Jurkat, Clone E6-1 (cell line): ENCODE data around the gene SWT1.
"Not testable (repeated sequence)": the region's sequence is repeated elsewhere in the genome, so short reads cannot be mapped to it uniquely, and the experiment has no call there.

ENCODE experiments used
- DNase-seq: peaks from one replicate; pipeline ENCODE4 v3.0.0-alpha.2; 2011; ENCODE audit warnings: low read depth, low spot score
- H3K4me3 ChIP-seq: 2 replicates; pipeline ENCODE4 v1.5.1; 2011; ENCODE audit warnings: mild to moderate bottlenecking, low read length, control low read depth, moderate library complexity

SWT1 gene

GRCh38 chr1:185239861-185240260 is 82.9 kb downstream of the SWT1 start:
- no peak for DNase-seq
- H3K4me3 ChIP-seq: no peak overlapping the region

- DNase-seq: no peak
- no peak overlapping the region for H3K4me3 ChIP-seq
Observed at GRCh38 chr1:185241127-185241526, 84.2 kb downstream of the SWT1 start.

GRCh38 chr1:185244015-185244747 is 87.2 kb downstream of the SWT1 start:
- H3K4me3 ChIP-seq: no peak overlapping the region
- DNase-seq: no peak

GRCh38 chr1:185245466-185245865 is 88.5 kb downstream of the SWT1 start:
- H3K4me3 ChIP-seq: no peak overlapping the region
- no peak for DNase-seq

- DNase-seq: no peak
- no peak overlapping the region for H3K4me3 ChIP-seq
Observed at GRCh38 chr1:185249563-185249962, 92.6 kb downstream of the SWT1 start.

GRCh38 chr1:185250063-185250462 is 93.1 kb downstream of the SWT1 start:
- H3K4me3 ChIP-seq: no peak overlapping the region
- no peak for DNase-seq

GRCh38 chr1:185251928-185252327 is 95.0 kb downstream of the SWT1 start:
- DNase-seq, H3K4me3 ChIP-seq: not testable (repeated sequence)

- not testable (repeated sequence) for DNase-seq
Observed at GRCh38 chr1:185252404-185252803, 95.4 kb downstream of the SWT1 start.

GRCh38 chr1:185255595-185255994 is 98.6 kb downstream of the SWT1 start:
- DNase-seq, H3K4me3 ChIP-seq: not testable (repeated sequence)

More at GRCh38 chr1:185252404-185252803, 95.4 kb downstream of the SWT1 start:
- H3K4me3 ChIP-seq: not testable (repeated sequence)

GRCh38 chr1:185257116-185257949 is 100.4 kb downstream of the SWT1 start:
- H3K4me3 ChIP-seq: peak overlapping the region; percentile 62
- DNase-seq: peak; percentile 19

- DNase-seq: no peak
- peak overlapping the region; percentile 62 for H3K4me3 ChIP-seq
Observed at GRCh38 chr1:185257950-185258208, 100.9 kb downstream of the SWT1 start.

GRCh38 chr1:185258676-185259075 is 101.7 kb downstream of the SWT1 start:
- no peak for DNase-seq
- H3K4me3 ChIP-seq: no peak overlapping the region

- no peak for DNase-seq
- H3K4me3 ChIP-seq: no peak overlapping the region
Observed at GRCh38 chr1:185260611-185261010, 103.6 kb downstream of the SWT1 start.

GRCh38 chr1:185262151-185262550 is 105.2 kb downstream of the SWT1 start:
- no peak overlapping the region for H3K4me3 ChIP-seq
- no peak for DNase-seq

GRCh38 chr1:185263292-185263691 is 106.3 kb downstream of the SWT1 start:
- no peak for DNase-seq

GRCh38 chr1:185263780-185264179 is 106.8 kb downstream of the SWT1 start:
- H3K4me3 ChIP-seq: no peak overlapping the region
- no peak for DNase-seq

More at GRCh38 chr1:185263292-185263691, 106.3 kb downstream of the SWT1 start:
- H3K4me3 ChIP-seq: no peak overlapping the region

GRCh38 chr1:185265314-185265713 is 108.3 kb downstream of the SWT1 start:
- DNase-seq: no peak
- no peak overlapping the region for H3K4me3 ChIP-seq

GRCh38 chr1:185267301-185267700 is 110.3 kb downstream of the SWT1 start:
- DNase-seq: no peak

GRCh38 chr1:185267701-185268100 is 110.7 kb downstream of the SWT1 start:
- no peak overlapping the region for H3K4me3 ChIP-seq
- no peak for DNase-seq

More at GRCh38 chr1:185267301-185267700, 110.3 kb downstream of the SWT1 start:
- no peak overlapping the region for H3K4me3 ChIP-seq

GRCh38 chr1:185268352-185268751 is 111.4 kb downstream of the SWT1 start:
- DNase-seq: no peak
- no peak overlapping the region for H3K4me3 ChIP-seq
